K562 (cell line): ENCODE data around the gene PKHD1. TPM values are rescaled to one million over a fixed set of nuclear protein-coding genes. Genes with fewer than 3 reads are reported as not detected.

Source experiments
- ATAC-seq: fragments of 200-7000 bp; cut with Tn5 transposase; 3 replicates; pipeline ENCODE4 v1.9.1; 2020; ENCODE audit warnings: moderate library complexity
- BruUV-seq: library from RNA; stranded (reverse); fragments of 400-500 nt; replicated peaks from 2 replicates; lab custom pipeline; 2021; lab: Mats Ljungman, UMichigan
- CTCF ChIA-PET: fragments of 300-600 bp; formaldehyde crosslinking; extraction: SDS; loops from one replicate; lab custom pipeline; 2021; ENCODE audit warnings: low intra/inter-chr PET ratio; lab: Yijun Ruan, JAX
- POLR2A ChIA-PET: fragments of 300-600, 350-650 bp; sonication (Branson Sonifier 250); formaldehyde crosslinking; extraction: SDS; loops from one replicate; lab custom pipeline; 2021; ENCODE audit warnings: antibody characterized with exemption, inconsistent platforms; lab: Yijun Ruan, JAX
- DNase-seq, 4 experiments: peaks; one replicate each; pipeline versions ENCODE4 v3.0.0 to v3.0.0-alpha.2; 2011 to 2018; ENCODE audit warnings: low spot score in 3 of 4, mixed read lengths in 3 of 4; ENCODE audit errors: extremely low read depth in 1 of 4
- FAIRE-seq: peaks from 2 replicates; lab custom pipeline; 2011; peaks lifted over from hg19 to GRCh38; lab: Jason Lieb, UNC
- H2AFZ ChIP-seq: 2 replicates; pipeline ENCODE4 v1.6.0; 2011; ENCODE audit warnings: low read depth, low read length, control low read depth, inconsistent platforms
- H3K27ac ChIP-seq: fragments of 200-600 bp; 3 replicates; pipeline ENCODE4 v1.8.0; 2011; ENCODE audit warnings: low read depth, mild to moderate bottlenecking, control low read depth, inconsistent platforms, low read length, moderate library complexity, mixed read lengths; ENCODE audit errors: extremely low read depth
- H3K27me3 ChIP-seq, 2 experiments: fragments of 300-600 bp in 1 of 2; 2 replicates in 1 of 2; 3 replicates in 1 of 2; pipeline versions ENCODE4 v1.6.0 to v1.8.0; 2011; ENCODE audit warnings: inconsistent platforms in 2 of 2, low read length in 2 of 2, mild to moderate bottlenecking in 1 of 2, mixed read lengths in 1 of 2, moderate library complexity in 1 of 2; ENCODE audit not compliant: control insufficient read depth in 2 of 2, insufficient read depth in 2 of 2
- H3K36me3 ChIP-seq: fragments of 300-600 bp; 3 replicates; pipeline ENCODE4 v1.8.0; 2011; ENCODE audit warnings: mild to moderate bottlenecking, low read length, inconsistent platforms; ENCODE audit not compliant: control insufficient read depth, insufficient read depth
- H3K4me1 ChIP-seq, 2 experiments: fragments of 200-600 bp in 1 of 2; replicated peaks in 1 of 2; 2 replicates in 1 of 2; 3 replicates in 1 of 2; pipeline versions ENCODE4 v1.5.1 to v1.8.0; 2011; ENCODE audit warnings: inconsistent platforms in 2 of 2, low read length in 2 of 2, mild to moderate bottlenecking in 1 of 2, mixed read lengths in 1 of 2, moderate library complexity in 1 of 2; ENCODE audit not compliant: control insufficient read depth in 2 of 2, insufficient read depth in 2 of 2
- H3K4me2 ChIP-seq: 2 replicates; pipeline ENCODE4 v1.6.1; 2011; ENCODE audit warnings: low read length, control low read depth, inconsistent platforms, mixed read lengths; ENCODE audit not compliant: insufficient read depth
- H3K4me3 ChIP-seq: fragments of 200-600 bp; sonication (generic), shearing (Covaris generic); 2 replicates; pipeline ENCODE4 v1.5.1; 2016; ENCODE audit warnings: control low read depth, inconsistent platforms
- H3K79me2 ChIP-seq: fragments of 200-600 bp; 3 replicates; pipeline ENCODE4 v1.8.0; 2011; ENCODE audit warnings: low read length, inconsistent platforms; ENCODE audit not compliant: control insufficient read depth, insufficient read depth
- H3K9ac ChIP-seq, 2 experiments: 2 replicates each; pipeline versions ENCODE4 v1.6.0 to v1.6.1; 2011; ENCODE audit warnings: low read depth in 2 of 2, low read length in 2 of 2, control low read depth in 1 of 2, inconsistent platforms in 1 of 2, mild to moderate bottlenecking in 1 of 2, mixed read lengths in 1 of 2; ENCODE audit not compliant: insufficient read depth in 1 of 2
- H3K9me1 ChIP-seq: one replicate; pipeline ENCODE4 v1.6.0; 2011; ENCODE audit warnings: inconsistent platforms, mild to moderate bottlenecking, low read length, moderate library complexity; ENCODE audit not compliant: control insufficient read depth, insufficient read depth
- H3K9me3 ChIP-seq: replicated peaks from 2 replicates; pipeline ENCODE4 v1.5.1; 2011; ENCODE audit warnings: low read depth, low read length, inconsistent platforms; ENCODE audit not compliant: control insufficient read depth, insufficient read depth
- H4K20me1 ChIP-seq: replicated peaks from 2 replicates; pipeline ENCODE4 v1.6.1; 2011; ENCODE audit warnings: low read length, inconsistent platforms, mixed read lengths; ENCODE audit not compliant: control insufficient read depth, insufficient read depth
- CAMTA2 ChIP-seq: fragments of 250-450 bp; sonication (Bioruptor Pico); conservative IDR thresholded peaks from 2 replicates; pipeline ENCODE4 v1.5.1; 2022
- CREB5 ChIP-seq: fragments of 250-450 bp; sonication (Bioruptor Pico); IDR thresholded peaks from 2 replicates; pipeline ENCODE4 v1.5.0; 2020; ENCODE audit warnings: mild to moderate bottlenecking
- FIP1L1 ChIP-seq: fragments of 200-400 bp; formaldehyde crosslinking; IDR thresholded peaks from 2 replicates; pipeline ENCODE4 v1.6.1; 2018; ENCODE audit warnings: mild to moderate bottlenecking, low read depth, low read length; ENCODE audit not compliant: poor library complexity, severe bottlenecking
- JUND ChIP-seq, 2 experiments: IDR thresholded peaks; 2 replicates in 1 of 2; 3 replicates in 1 of 2; pipeline ENCODE4 v1.6.1; 2011; ENCODE audit warnings: borderline replicate concordance in 2 of 2, low read depth in 2 of 2, low read length in 2 of 2, improper control_type of control experiment in 1 of 2, missing biosample characterization in 1 of 2, missing genetic modification characterization in 1 of 2, missing genetic modification reagents in 1 of 2
- MEIS2 ChIP-seq: fragments of 450-650 bp; IDR thresholded peaks from 2 replicates; pipeline ENCODE4 v1.6.1; 2014; ENCODE audit warnings: mild to moderate bottlenecking; ENCODE audit not compliant: partially characterized antibody
- TAF1 ChIP-seq: IDR thresholded peaks from 2 replicates; pipeline ENCODE4 v1.6.1; 2011; ENCODE audit warnings: mild to moderate bottlenecking, low read length, moderate library complexity; ENCODE audit not compliant: insufficient read depth, control insufficient read depth, severe bottlenecking; ENCODE audit errors: extremely low read depth
- TBL1XR1 ChIP-seq, 2 experiments: IDR thresholded peaks; 2 replicates each; pipeline ENCODE4 v1.6.1; 2012; ENCODE audit warnings: improper control_type of control experiment in 2 of 2, low read length in 2 of 2, mild to moderate bottlenecking in 1 of 2
- TFE3 ChIP-seq: fragments of 450-650 bp; formaldehyde crosslinking; IDR thresholded peaks from 2 replicates; pipeline ENCODE4 v1.4.0; 2020; ENCODE audit warnings: mild to moderate bottlenecking, mixed read lengths
- TRIM24 ChIP-seq, 2 experiments: fragments of 450-650 bp; IDR thresholded peaks; 2 replicates each; pipeline ENCODE4 v1.6.1; 2016
- ZNF431 ChIP-seq: sonication (generic); formaldehyde crosslinking; IDR thresholded peaks from 2 replicates; pipeline ENCODE4 v1.8.0; 2022; ENCODE audit warnings: mild to moderate bottlenecking, missing genetic modification reagents
- ZNF766 ChIP-seq: fragments of 200-800 bp; sonication (Bioruptor generic); conservative IDR thresholded peaks from 2 replicates; pipeline ENCODE4 v1.6.1; 2016; ENCODE audit warnings: missing genetic modification characterization, missing compliant biosample characterization
- WGBS: fragments of 100-300 bp; shearing (Covaris generic); methylation state at CpG from one replicate; pipeline ENCODE4 v1.1.6; 2016; ENCODE audit warnings: low coverage, mixed read lengths; ENCODE audit not compliant: insufficient coverage; ENCODE audit errors: missing lambda C conversion rate; 5-methylcytosine and 5-hydroxymethylcytosine counted together
- in situ Hi-C: fragments of 300-500 bp; cut with MboI; formaldehyde crosslinking; loops from 4 replicates; pipeline ENCODE4 v1.15.0; 2018; ENCODE audit warnings: inconsistent platforms, mixed read lengths
- intact Hi-C: fragments of 100-400 bp; cut with micrococcal nuclease; formaldehyde crosslinking; loops from 2 replicates; pipeline ENCODE4 v1.14.2; 2022
- polyA plus RNA-seq, 8 experiments: library from polyadenylated mRNA; depleted of rRNA in 4 of 8; stranded (reverse) in 5 of 8; unstranded in 3 of 8; fragments of >200 nt; fragmentation: Nextera tagmentation in 2 of 8; fragmentation: Illumina TruSeq in 1 of 8; extraction: Ambion mirVana in 2 of 8; extraction: Trizol in 1 of 8; gene quantifications; 2 replicates each; pipeline versions ENCODE4 v1.2.1 to v1.2.3, GENCODE V29; 2011 to 2014; ENCODE audit warnings: inconsistent platforms in 1 of 8, missing spikeins in 1 of 8
- total RNA-seq, 7 experiments: library from RNA; depleted of rRNA in 6 of 7; stranded (reverse); fragments of >200 nt in 6 of 7; fragmentation: Illumina TruSeq in 2 of 7; extraction: Trizol in 2 of 7; gene quantifications; 2 replicates each; pipeline versions ENCODE4 v1.2.1 to v1.2.3, GENCODE V29; 2011 to 2021; ENCODE audit warnings: low replicate concordance in 1 of 7

The PKHD1 gene
- total and polyA plus RNA-seq, 9 of the 15 experiments (the other 6 are each of a cell fraction or from before 2014, with no cell fraction given), result 0.01 to 0.04 (median 0.01) TPM; not detected in 6

GRCh38 chr6:52130440-52130839, 43.0 kb upstream of the PKHD1 start:
- ATAC-seq, result no peak
- no peaks in the 10 kb centered on the region for H3K9me1 ChIP-seq
- H4K20me1 ChIP-seq, result no peaks in the 10 kb centered on the region
- no peaks in the 10 kb centered on the region for H3K9me3 ChIP-seq
- H3K27me3 ChIP-seq, result peaks cover 0 to 4% of the 10 kb centered on the region in 2 experiments; a peak in 1 of 5 replicates
- H3K4me3 ChIP-seq, result no peak overlapping the region
- H3K9ac ChIP-seq, result no peak overlapping the region
- ChIA-PET POLR2A (no interaction called here), CTCF (no interaction called here)
- H2AFZ ChIP-seq, result no peak overlapping the region
- FAIRE-seq, result no peak
- in situ Hi-C loops, result no loop called here
- no peak for TF ChIP-seq CAMTA2
- TF ChIP-seq CREB5, result no peak
- TF ChIP-seq TAF1, result no peak
- no peak for TF ChIP-seq TBL1XR1 (IDR thresholded peaks at IDR 0.05; ENCODE audit: low read length in 2 of 2)
- no peak for TF ChIP-seq TRIM24 (IDR thresholded peaks at IDR 0.05)
- no peaks in the 10 kb centered on the region for H3K79me2 ChIP-seq
- H3K36me3 ChIP-seq, result no peaks in the 10 kb centered on the region
- BruUV-seq, result no TSS peak
- no peak for DNase-seq
- 0% methylated on average over 1 of the region's 1 CpG for WGBS
- no peak overlapping the region for H3K4me2 ChIP-seq
- no peaks in the 10 kb centered on the region for H3K4me1 ChIP-seq
- H3K27ac ChIP-seq, result no peak overlapping the region
- intact Hi-C loops, result no loop called here

- Histone ChIP-seq H3K9me1 (no peaks in the 10 kb centered on the region), H3K27me3 (no peaks in the 10 kb centered on the region; a peak in 1 of 5 replicates), H3K9ac (no peak overlapping the region), H4K20me1 (no peaks in the 10 kb centered on the region), H3K4me3 (no peak overlapping the region), H3K4me1 (no peaks in the 10 kb centered on the region), H3K36me3 (no peaks in the 10 kb centered on the region), H3K4me2 (no peak overlapping the region), H2AFZ (no peak overlapping the region), H3K9me3 (no peaks in the 10 kb centered on the region), H3K27ac (no peak overlapping the region), H3K79me2 (no peaks in the 10 kb centered on the region)
- intact Hi-C loops, result no loop called here
- in situ Hi-C loops, result no loop called here
- 2% methylated on average over 3 of the region's 4 CpGs for WGBS
- DNase-seq (no peak), FAIRE-seq (no peak), ATAC-seq (no peak)
- ChIA-PET CTCF (no interaction called here), POLR2A (no interaction called here)
- BruUV-seq, result no TSS peak
- no peak for TF ChIP-seq ZNF431 (CRISPR knock-in tag)
- no peak for TF ChIP-seq TFE3 (CRISPR knock-in tag)
- no peak for TF ChIP-seq JUND (IDR thresholded peaks at IDR 0.05; ENCODE audit: borderline replicate concordance, low read depth, low read length)
- TF ChIP-seq JUND (tag; IDR thresholded peaks at IDR 0.05; ENCODE audit: borderline replicate concordance, low read depth, low read length), result no peak
- no peak for TF ChIP-seq MEIS2
- no peak for TF ChIP-seq FIP1L1
- no peak for TF ChIP-seq ZNF766
Observed at GRCh38 chr6:52127957-52128356, 40.5 kb upstream of the PKHD1 start.
